ENCODE measurements around the gene NCAPH2.
"Not testable (repeated sequence)": the region's sequence is repeated elsewhere in the genome, so short reads cannot be mapped to it uniquely, and the experiment has no call there.

The NCAPH2 gene

DNA sequence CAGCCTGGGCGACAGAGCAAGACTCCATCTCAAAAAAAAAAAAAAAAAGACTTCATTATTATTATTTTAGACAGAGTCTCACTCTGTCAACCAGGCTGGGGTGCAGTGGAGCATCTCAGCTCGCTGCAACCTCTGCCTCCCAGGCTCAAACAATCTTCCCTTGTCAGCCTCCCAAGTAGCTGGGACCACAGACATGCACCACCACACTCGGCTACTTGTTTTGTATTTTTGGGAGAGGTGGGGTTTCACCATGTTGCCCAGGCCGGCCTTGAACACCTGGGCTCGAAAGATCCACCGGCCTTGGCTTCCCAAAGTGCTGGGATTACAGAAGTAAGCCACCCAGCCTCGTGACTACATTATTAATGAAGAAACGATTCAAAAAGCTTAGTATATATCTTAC lies 27.1 kb downstream of the NCAPH2 start:
- TF ChIP-seq, protein P1, sequence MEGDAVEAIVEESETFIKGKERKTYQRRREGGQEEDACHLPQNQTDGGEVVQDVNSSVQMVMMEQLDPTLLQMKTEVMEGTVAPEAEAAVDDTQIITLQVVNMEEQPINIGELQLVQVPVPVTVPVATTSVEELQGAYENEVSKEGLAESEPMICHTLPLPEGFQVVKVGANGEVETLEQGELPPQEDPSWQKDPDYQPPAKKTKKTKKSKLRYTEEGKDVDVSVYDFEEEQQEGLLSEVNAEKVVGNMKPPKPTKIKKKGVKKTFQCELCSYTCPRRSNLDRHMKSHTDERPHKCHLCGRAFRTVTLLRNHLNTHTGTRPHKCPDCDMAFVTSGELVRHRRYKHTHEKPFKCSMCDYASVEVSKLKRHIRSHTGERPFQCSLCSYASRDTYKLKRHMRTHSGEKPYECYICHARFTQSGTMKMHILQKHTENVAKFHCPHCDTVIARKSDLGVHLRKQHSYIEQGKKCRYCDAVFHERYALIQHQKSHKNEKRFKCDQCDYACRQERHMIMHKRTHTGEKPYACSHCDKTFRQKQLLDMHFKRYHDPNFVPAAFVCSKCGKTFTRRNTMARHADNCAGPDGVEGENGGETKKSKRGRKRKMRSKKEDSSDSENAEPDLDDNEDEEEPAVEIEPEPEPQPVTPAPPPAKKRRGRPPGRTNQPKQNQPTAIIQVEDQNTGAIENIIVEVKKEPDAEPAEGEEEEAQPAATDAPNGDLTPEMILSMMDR (IDR thresholded peaks at IDR 0.05; ENCODE audit: extremely low read depth, insufficient read depth, missing control alignments) = no peak
- no peak for DNase-seq (ENCODE audit: low spot score)
- in situ Hi-C loops (cut with MboI; ENCODE audit: low pct_unique_long_range_greater_than_20kb, low sequenced_read_pairs, unreplicated experiment) = no loop called here

DNA sequence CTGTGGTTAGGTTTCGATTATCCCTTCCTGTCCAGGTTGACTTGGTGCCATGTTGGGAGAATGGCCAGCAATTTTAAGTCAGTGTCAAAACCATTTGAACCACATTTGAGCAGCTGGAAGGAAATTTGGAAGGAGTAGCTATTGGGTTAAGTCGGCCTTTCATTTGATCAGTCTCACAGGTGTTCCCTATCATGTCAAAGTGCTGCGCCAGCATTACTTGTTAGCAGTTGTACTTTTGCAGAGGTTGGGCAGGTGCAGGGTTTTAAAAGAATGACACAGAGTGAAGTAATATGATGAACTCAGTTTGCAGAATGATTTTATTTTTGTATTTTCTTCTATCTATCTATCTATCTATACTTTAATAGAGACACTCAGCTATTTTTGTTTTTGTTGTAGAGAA lies 28.2 kb downstream of the NCAPH2 start:
- TF ChIP-seq, protein P1 (IDR thresholded peaks at IDR 0.05; ENCODE audit: extremely low read depth, insufficient read depth, missing control alignments) = no peak
- DNase-seq (ENCODE audit: low spot score) = no peak
- in situ Hi-C loops (cut with MboI; ENCODE audit: low pct_unique_long_range_greater_than_20kb, low sequenced_read_pairs, unreplicated experiment) = no loop called here

DNA sequence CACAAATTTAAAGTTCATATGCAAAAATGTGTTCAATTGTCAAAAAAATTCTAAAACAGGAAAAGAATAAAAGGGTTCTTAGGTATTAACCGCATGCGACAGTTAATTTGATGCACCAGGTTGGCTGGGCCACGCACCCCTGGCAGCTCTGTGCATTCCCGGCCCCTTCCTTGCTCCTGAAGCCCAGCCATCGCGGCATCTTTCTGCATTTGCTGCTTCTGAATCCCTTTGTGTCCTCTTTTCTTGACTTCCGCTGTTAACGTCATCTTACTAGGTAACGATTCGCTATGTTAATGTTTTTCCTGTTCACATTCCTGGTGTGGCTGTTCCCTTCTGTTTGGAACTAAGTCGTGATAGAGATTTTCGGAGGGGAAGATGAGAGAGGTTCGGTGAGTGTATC lies 29.7 kb downstream of the NCAPH2 start:
- in situ Hi-C loops (cut with MboI; ENCODE audit: low pct_unique_long_range_greater_than_20kb, low sequenced_read_pairs, unreplicated experiment) = no loop called here
- DNase-seq (ENCODE audit: low spot score) = no peak
- TF ChIP-seq, protein P1 (IDR thresholded peaks at IDR 0.05; ENCODE audit: extremely low read depth, insufficient read depth, missing control alignments) = no peak

DNA sequence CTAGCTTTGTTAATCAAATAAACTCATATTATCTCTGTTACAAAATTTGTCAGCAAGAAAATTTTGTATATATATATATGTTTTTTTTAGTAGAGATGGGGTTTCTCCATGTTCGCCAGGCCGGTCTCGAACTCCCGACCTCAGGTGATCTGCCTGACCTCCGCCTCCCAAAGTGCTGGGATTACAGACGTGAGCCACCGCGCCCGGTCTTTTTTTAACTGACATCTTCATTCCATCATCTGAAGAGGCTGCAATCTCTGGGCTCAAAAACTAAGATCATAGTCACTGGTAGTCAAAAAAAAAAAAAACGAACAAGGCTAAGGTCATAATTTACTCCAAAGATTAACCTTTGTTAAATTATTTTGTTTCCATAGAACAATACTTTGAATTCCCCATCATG lies 32.4 kb downstream of the NCAPH2 start:
- TF ChIP-seq, protein P1 (IDR thresholded peaks at IDR 0.05; ENCODE audit: extremely low read depth, insufficient read depth, missing control alignments) = no peak
- DNase-seq (ENCODE audit: low spot score) = no peak
- in situ Hi-C loops (cut with MboI; ENCODE audit: low pct_unique_long_range_greater_than_20kb, low sequenced_read_pairs, unreplicated experiment) = no loop called here

DNA sequence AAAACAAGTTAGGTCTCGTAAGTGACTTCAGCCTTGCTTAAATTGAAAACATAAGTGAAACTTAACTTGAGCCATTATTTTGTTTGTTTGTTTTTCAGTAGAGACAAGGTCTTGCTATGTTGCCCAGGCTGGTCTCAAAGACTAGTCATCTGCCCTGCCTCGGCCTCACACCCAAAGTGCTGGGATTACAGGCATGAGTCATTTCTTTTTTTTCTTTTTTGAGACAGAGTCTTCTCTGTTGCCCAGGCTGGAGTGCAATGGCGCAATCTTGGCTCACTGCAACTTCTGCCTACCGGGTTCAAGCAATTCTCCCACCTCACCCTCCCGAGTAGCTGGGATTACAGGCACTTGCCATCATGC lies 33.6 kb downstream of the NCAPH2 start:
- peak; percentile 56 for DNase-seq (ENCODE audit: low spot score)

DNA sequence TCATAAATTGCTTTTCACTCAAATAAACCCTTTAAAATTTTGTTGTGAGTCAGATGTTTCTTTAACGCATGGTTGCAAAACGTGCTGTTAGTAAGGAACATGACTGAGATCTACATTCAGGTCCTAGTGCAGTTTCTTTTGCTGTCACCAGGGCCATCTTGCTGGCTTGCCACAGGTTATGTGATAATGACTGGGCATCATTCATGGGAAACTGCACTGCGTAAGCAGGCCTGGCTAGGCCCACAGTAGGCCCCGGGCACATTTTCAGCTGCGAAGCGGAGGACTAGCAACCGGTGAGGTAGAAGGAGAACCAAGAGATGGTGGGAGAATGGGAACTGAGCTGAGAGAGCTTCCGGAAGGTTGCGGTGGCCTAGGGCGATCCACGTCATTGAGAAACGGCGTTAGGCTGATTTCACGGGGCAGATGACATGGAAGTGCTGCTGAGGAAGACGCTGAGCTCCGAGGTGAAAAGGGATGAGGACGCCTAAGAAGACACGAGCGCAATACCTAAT lies 34.4 kb downstream of the NCAPH2 start:
- in situ Hi-C loops (cut with MboI; ENCODE audit: low pct_unique_long_range_greater_than_20kb, low sequenced_read_pairs, unreplicated experiment) = no loop called here
- TF ChIP-seq, protein P1 (IDR thresholded peaks at IDR 0.05; ENCODE audit: extremely low read depth, insufficient read depth, missing control alignments) = no peak
- DNase-seq (ENCODE audit: low spot score) = peak; percentile 81

More for the DNA sequence above, 33.6 kb downstream of the NCAPH2 start:
- in situ Hi-C loops (cut with MboI; ENCODE audit: low pct_unique_long_range_greater_than_20kb, low sequenced_read_pairs, unreplicated experiment) = not testable (repeated sequence)

DNA sequence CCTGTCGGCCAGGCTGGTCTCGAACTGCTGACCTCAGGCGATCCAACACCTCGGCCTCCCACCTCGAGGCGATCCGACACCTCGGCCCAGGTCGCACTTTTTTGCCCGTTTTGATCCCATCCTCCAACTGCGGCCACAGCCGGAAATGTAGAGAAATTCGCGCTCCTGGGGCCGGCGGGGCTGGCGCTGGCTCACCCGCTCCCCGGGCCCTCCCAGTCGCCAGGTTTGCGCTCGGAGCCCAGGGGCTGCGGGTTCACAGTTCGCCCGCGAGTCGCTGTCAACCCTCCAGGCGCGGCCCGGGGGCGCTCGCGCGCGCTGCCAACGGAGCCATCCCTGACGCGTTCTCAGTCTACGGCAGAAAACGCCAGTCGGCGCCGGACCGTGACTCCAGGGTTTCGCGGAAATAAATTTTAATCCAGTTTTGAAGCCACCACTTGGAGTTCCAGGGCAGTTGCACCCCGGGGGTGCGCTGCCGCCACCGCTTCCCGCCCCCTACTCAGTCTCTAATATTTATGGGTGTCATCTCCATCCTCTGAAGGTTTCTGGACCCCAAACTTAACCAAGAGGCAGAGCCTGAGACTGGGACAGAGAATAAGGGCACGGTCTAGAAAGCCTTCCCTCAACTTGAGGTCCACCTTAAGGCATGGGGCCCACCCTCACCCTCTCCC lies 36.2 kb downstream of the NCAPH2 start:
- TF ChIP-seq, protein P1 (IDR thresholded peaks at IDR 0.05; ENCODE audit: extremely low read depth, insufficient read depth, missing control alignments) = peak; percentile 64
- DNase-seq (ENCODE audit: low spot score) = peak; percentile 87
- in situ Hi-C loops (cut with MboI; ENCODE audit: low pct_unique_long_range_greater_than_20kb, low sequenced_read_pairs, unreplicated experiment) = no loop called here

Measured in GM13977 (cell line).